Measurements from ENCODE around the gene SYNRG.
"Not testable (repeated sequence)": the region's sequence is repeated elsewhere in the genome, so short reads cannot be mapped to it uniquely, and the experiment has no call there.

SYNRG gene

DNA sequence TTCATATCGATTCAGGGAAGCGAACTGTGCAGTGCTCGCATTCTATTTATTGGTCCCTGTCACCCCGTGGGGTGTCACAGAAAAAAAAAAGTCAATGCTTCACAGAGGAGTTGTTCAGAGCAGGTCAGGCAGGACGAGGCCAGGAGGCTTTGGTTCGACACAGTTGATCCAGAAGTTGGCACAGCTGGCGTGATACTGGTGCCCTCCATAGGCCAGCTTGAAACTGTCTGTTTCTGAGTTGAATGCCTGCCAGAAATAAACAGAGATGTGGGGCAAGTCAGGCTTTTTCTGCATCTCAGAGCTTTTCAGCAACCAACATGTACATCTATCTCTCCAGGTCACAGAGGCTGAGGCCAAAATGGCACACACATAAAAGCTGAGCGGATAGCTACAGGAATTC is 90.4 kb downstream of the SYNRG start:
- Histone ChIP-seq H3K27ac (ENCODE audit: low read depth, low read length) (no peak overlapping the region), H3K27me3 (ENCODE audit: control insufficient read depth, insufficient read depth, low read length) (no peaks in the 10 kb centered on the region), H3K4me1 (ENCODE audit: control insufficient read depth, insufficient read depth, low read length) (no peaks in the 10 kb centered on the region), H3K9ac (ENCODE audit: low read length) (no peak overlapping the region), H3K9me3 (ENCODE audit: control insufficient read depth, insufficient read depth, low read depth, low read length) (no peaks in the 10 kb centered on the region), H3K4me3 (ENCODE audit: low read depth, low read length) (no peak overlapping the region), H3K36me3 (ENCODE audit: control insufficient read depth, insufficient read depth, low read length) (peaks cover 47% of the 10 kb centered on the region)

GRCh38 chr17:37517881-37518280 is 91.3 kb downstream of the SYNRG start:
- H3K9ac ChIP-seq (ENCODE audit: low read length) = no peak overlapping the region
- no peaks in the 10 kb centered on the region for H3K4me1 ChIP-seq (ENCODE audit: control insufficient read depth, insufficient read depth, low read length)
- H3K9me3 ChIP-seq (ENCODE audit: control insufficient read depth, insufficient read depth, low read depth, low read length) = no peaks in the 10 kb centered on the region
- H3K4me3 ChIP-seq (ENCODE audit: low read depth, low read length) = no peak overlapping the region
- H3K36me3 ChIP-seq (ENCODE audit: control insufficient read depth, insufficient read depth, low read length) = peaks cover 48% of the 10 kb centered on the region
- H3K27ac ChIP-seq (ENCODE audit: low read depth, low read length) = no peak overlapping the region
- no peaks in the 10 kb centered on the region for H3K27me3 ChIP-seq (ENCODE audit: control insufficient read depth, insufficient read depth, low read length)

DNA sequence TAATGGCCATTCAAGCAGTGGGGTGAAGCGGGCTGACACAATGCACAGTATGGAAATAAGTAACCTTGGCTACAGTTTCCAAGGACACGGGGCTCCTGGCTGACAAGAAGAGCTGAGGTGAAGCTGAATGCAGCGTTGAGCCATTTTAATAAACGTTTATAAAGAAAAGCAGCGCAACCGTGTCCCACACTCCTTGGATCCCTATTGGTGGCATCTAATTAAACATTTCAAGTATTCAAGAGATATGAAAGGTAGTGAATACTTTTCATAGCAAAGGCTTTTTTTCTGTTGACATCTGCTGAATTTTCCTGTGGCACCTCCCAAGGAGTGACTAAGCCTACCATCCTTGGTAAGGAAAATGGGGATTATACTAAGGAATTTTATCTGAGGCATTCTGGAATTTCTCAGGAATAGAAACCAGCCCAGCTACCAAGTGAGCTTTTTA is 93.1 kb downstream of the SYNRG start:
- Histone ChIP-seq H3K9ac (ENCODE audit: low read length) (no peak overlapping the region), H3K27me3 (ENCODE audit: control insufficient read depth, insufficient read depth, low read length) (no peaks in the 10 kb centered on the region), H3K4me1 (ENCODE audit: control insufficient read depth, insufficient read depth, low read length) (no peaks in the 10 kb centered on the region), H3K4me3 (ENCODE audit: low read depth, low read length) (no peak overlapping the region), H3K27ac (ENCODE audit: low read depth, low read length) (no peak overlapping the region), H3K36me3 (ENCODE audit: control insufficient read depth, insufficient read depth, low read length) (peaks cover 55% of the 10 kb centered on the region), H3K9me3 (ENCODE audit: control insufficient read depth, insufficient read depth, low read depth, low read length) (no peaks in the 10 kb centered on the region)

DNA sequence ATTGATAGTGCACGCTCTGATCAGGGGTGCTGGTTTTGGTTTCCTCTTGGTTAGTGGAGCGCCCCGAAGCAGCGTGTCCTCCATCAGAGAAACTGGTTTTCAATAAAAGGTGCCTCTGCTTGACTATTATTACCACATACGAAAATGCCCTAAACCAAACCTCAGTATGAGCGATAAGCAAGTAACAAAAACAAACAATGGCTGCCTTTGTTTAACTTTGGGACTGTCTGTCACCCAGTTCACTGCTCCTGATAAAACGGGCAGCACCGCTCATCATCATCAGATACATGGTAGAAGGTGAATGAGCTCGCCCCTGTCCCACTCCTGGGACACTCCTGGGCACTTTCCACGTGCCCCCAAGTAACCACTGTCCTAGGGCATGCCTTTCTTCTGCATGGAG is 95.5 kb downstream of the SYNRG start:
- Histone ChIP-seq H3K9ac (ENCODE audit: low read length) (no peak overlapping the region), H3K4me3 (ENCODE audit: low read depth, low read length) (no peak overlapping the region), H3K27me3 (ENCODE audit: control insufficient read depth, insufficient read depth, low read length) (no peaks in the 10 kb centered on the region), H3K4me1 (ENCODE audit: control insufficient read depth, insufficient read depth, low read length) (no peaks in the 10 kb centered on the region), H3K36me3 (ENCODE audit: control insufficient read depth, insufficient read depth, low read length) (peaks cover 40% of the 10 kb centered on the region), H3K27ac (ENCODE audit: low read depth, low read length) (no peak overlapping the region), H3K9me3 (ENCODE audit: control insufficient read depth, insufficient read depth, low read depth, low read length) (no peaks in the 10 kb centered on the region)

GRCh38 chr17:37512442-37513068 is 96.7 kb downstream of the SYNRG start:
- Histone ChIP-seq H3K4me3 (ENCODE audit: low read depth, low read length) (no peak overlapping the region), H3K36me3 (ENCODE audit: control insufficient read depth, insufficient read depth, low read length) (peaks cover 29% of the 10 kb centered on the region)

DNA sequence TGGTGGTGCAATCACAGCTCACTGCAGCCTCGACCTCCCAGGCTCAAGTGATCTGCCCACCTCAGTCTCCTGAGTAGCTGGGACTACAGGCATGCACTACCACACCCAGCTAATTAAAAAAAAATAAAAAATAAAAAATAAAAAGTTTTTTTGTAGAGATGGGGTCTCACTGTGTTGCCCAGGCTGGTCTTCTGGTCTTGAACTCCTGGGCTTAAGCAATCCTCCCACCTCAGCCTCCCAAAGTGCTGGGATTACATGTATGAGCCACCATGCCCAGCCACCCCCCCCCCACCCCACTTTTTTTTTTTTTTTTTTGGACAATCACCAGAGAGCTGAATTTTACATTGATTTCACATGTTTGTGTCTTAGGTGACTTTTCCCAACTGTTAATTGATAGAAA is 97.6 kb downstream of the SYNRG start:
- not testable (repeated sequence) for H3K4me1 ChIP-seq (ENCODE audit: control insufficient read depth, insufficient read depth, low read length); H3K27me3 ChIP-seq (ENCODE audit: control insufficient read depth, insufficient read depth, low read length); H3K27ac ChIP-seq (ENCODE audit: low read depth, low read length); H3K9ac ChIP-seq (ENCODE audit: low read length); H3K9me3 ChIP-seq (ENCODE audit: control insufficient read depth, insufficient read depth, low read depth, low read length); H3K4me3 ChIP-seq (ENCODE audit: low read depth, low read length)
- peaks cover 22% of the 10 kb centered on the region for H3K36me3 ChIP-seq (ENCODE audit: control insufficient read depth, insufficient read depth, low read length)

More at GRCh38 chr17:37512442-37513068, 96.7 kb downstream of the SYNRG start:
- Histone ChIP-seq H3K9ac (ENCODE audit: low read length) (no peak overlapping the region), H3K27me3 (ENCODE audit: control insufficient read depth, insufficient read depth, low read length) (no peaks in the 10 kb centered on the region), H3K9me3 (ENCODE audit: control insufficient read depth, insufficient read depth, low read depth, low read length) (no peaks in the 10 kb centered on the region), H3K27ac (ENCODE audit: low read depth, low read length) (no peak overlapping the region), H3K4me1 (ENCODE audit: control insufficient read depth, insufficient read depth, low read length) (no peaks in the 10 kb centered on the region)

GRCh38 chr17:37510056-37510455 is 99.2 kb downstream of the SYNRG start:
- 0 out of 2 replicates have a peak, but pooled peaks cover 3% of the 10 kb centered on the region for H3K4me1 ChIP-seq (ENCODE audit: control insufficient read depth, insufficient read depth, low read length)
- no peak overlapping the region for H3K9ac ChIP-seq (ENCODE audit: low read length)
- peaks cover 21% of the 10 kb centered on the region for H3K36me3 ChIP-seq (ENCODE audit: control insufficient read depth, insufficient read depth, low read length)
- no peak overlapping the region for H3K27ac ChIP-seq (ENCODE audit: low read depth, low read length)
- no peaks in the 10 kb centered on the region for H3K27me3 ChIP-seq (ENCODE audit: control insufficient read depth, insufficient read depth, low read length)
- H3K9me3 ChIP-seq (ENCODE audit: control insufficient read depth, insufficient read depth, low read depth, low read length) = no peaks in the 10 kb centered on the region
- no peak overlapping the region for H3K4me3 ChIP-seq (ENCODE audit: low read depth, low read length)

GRCh38 chr17:37507111-37507510 is 102.1 kb downstream of the SYNRG start:
- no peak overlapping the region for H3K9ac ChIP-seq (ENCODE audit: low read length)
- H3K9me3 ChIP-seq (ENCODE audit: control insufficient read depth, insufficient read depth, low read depth, low read length) = no peaks in the 10 kb centered on the region
- 0 out of 2 replicates have a peak, but pooled peaks cover 3% of the 10 kb centered on the region for H3K4me1 ChIP-seq (ENCODE audit: control insufficient read depth, insufficient read depth, low read length)
- no peak overlapping the region for H3K4me3 ChIP-seq (ENCODE audit: low read depth, low read length)
- no peak overlapping the region for H3K27ac ChIP-seq (ENCODE audit: low read depth, low read length)
- no peaks in the 10 kb centered on the region for H3K27me3 ChIP-seq (ENCODE audit: control insufficient read depth, insufficient read depth, low read length)
- H3K36me3 ChIP-seq (ENCODE audit: control insufficient read depth, insufficient read depth, low read length) = peaks cover 2% of the 10 kb centered on the region

DNA sequence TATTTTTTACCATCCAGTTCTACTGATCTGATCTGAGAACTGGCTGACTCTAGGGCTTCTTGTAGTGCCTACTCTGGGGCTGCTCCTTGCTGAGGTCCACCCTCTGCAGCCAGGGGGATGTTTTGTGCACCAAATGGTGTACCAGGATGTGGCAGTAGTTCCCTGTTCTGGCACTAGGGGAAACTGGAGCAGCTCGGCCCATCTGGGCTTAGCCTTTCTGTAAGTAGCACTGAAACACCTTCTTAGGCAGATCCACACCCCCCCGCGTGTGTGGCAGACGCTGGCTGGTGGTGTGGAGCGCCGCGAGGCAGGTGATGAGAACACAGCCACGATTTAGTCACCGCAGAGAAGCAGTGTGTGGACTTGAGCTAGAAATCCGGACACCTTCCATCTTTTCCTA is 102.5 kb downstream of the SYNRG start:
- Histone ChIP-seq H3K4me3 (ENCODE audit: low read depth, low read length) (no peak overlapping the region), H3K27me3 (ENCODE audit: control insufficient read depth, insufficient read depth, low read length) (no peaks in the 10 kb centered on the region), H3K9ac (ENCODE audit: low read length) (no peak overlapping the region), H3K27ac (ENCODE audit: low read depth, low read length) (no peak overlapping the region), H3K36me3 (ENCODE audit: control insufficient read depth, insufficient read depth, low read length) (no peaks in the 10 kb centered on the region; the same call in 1 of the 2 replicates), H3K4me1 (ENCODE audit: control insufficient read depth, insufficient read depth, low read length) (0 out of 2 replicates have a peak, but pooled peaks cover 3% of the 10 kb centered on the region), H3K9me3 (ENCODE audit: control insufficient read depth, insufficient read depth, low read depth, low read length) (no peaks in the 10 kb centered on the region)

DNA sequence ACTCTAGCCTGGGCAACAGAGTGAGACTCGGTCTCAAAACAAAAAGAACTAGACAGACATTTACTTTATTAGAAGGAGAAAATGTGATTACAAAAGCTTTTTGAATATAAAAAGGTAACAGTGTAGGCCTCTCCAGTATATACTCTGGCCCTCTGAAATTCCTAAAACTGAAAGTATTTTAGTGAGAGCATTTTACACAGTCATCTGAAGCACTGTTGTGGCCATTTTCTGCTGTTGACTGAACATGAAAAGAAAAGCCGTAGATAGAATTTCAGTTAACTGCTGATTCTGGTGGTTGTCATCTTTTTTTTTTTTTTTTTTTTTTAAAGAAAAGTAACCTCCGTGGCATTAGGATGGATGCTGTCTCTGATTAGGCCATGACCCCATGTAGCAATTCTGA is 103.9 kb downstream of the SYNRG start:
- Histone ChIP-seq H3K9me3 (ENCODE audit: control insufficient read depth, insufficient read depth, low read depth, low read length) (no peaks in the 10 kb centered on the region), H3K27ac (ENCODE audit: low read depth, low read length) (no peak overlapping the region), H3K36me3 (ENCODE audit: control insufficient read depth, insufficient read depth, low read length) (no peaks in the 10 kb centered on the region), H3K9ac (ENCODE audit: low read length) (no peak overlapping the region), H3K4me1 (ENCODE audit: control insufficient read depth, insufficient read depth, low read length) (0 out of 2 replicates have a peak, but pooled peaks cover 9% of the 10 kb centered on the region), H3K27me3 (ENCODE audit: control insufficient read depth, insufficient read depth, low read length) (no peaks in the 10 kb centered on the region), H3K4me3 (ENCODE audit: low read depth, low read length) (no peak overlapping the region)

- H3K27ac ChIP-seq (ENCODE audit: low read depth, low read length) = no peak overlapping the region
- 0 out of 2 replicates have a peak, but pooled peaks cover 9% of the 10 kb centered on the region for H3K4me1 ChIP-seq (ENCODE audit: control insufficient read depth, insufficient read depth, low read length)
- H3K27me3 ChIP-seq (ENCODE audit: control insufficient read depth, insufficient read depth, low read length) = no peaks in the 10 kb centered on the region
- H3K36me3 ChIP-seq (ENCODE audit: control insufficient read depth, insufficient read depth, low read length) = no peaks in the 10 kb centered on the region
- H3K4me3 ChIP-seq (ENCODE audit: low read depth, low read length) = no peak overlapping the region
- H3K9ac ChIP-seq (ENCODE audit: low read length) = no peak overlapping the region
- H3K9me3 ChIP-seq (ENCODE audit: control insufficient read depth, insufficient read depth, low read depth, low read length) = no peaks in the 10 kb centered on the region
Measured at GRCh38 chr17:37503148-37503547, 106.1 kb downstream of the SYNRG start.
